Lung (tissue), 12 donors: ENCODE data around the gene DPH2. TPM values are rescaled to one million over a fixed set of nuclear protein-coding genes. Genes with fewer than 3 reads are reported as not detected.

Experiments used
- ATAC-seq: fragments of 200-7000 bp; cut with Tn5 transposase; one replicate; pipeline ENCODE4 v1.9.1; 2020; ENCODE audit warnings: moderate number of reproducible peaks; ENCODE audit not compliant: insufficient read depth, low FRiP score
- DNase-seq, 3 donors: peaks; one replicate each; pipeline ENCODE4 v3.0.0-alpha.2; 2013 to 2017
- H3K27ac ChIP-seq, 2 donors: one replicate each; pipeline ENCODE4 v1.5.1; 2013; ENCODE audit warnings: mild to moderate bottlenecking in 2 of 2, moderate library complexity in 2 of 2, control low read depth in 1 of 2, inconsistent platforms in 1 of 2, low read depth in 1 of 2, low read length in 1 of 2
- H3K27me3 ChIP-seq, 3 donors: one replicate each; pipeline ENCODE4 v1.5.1; 2013; ENCODE audit warnings: low read length in 2 of 3; ENCODE audit not compliant: control insufficient read depth in 3 of 3, insufficient read depth in 3 of 3
- H3K36me3 ChIP-seq, 4 donors: one replicate each; pipeline ENCODE4 v1.5.1; 2013; ENCODE audit warnings: low read length in 4 of 4, mild to moderate bottlenecking in 1 of 4, moderate library complexity in 1 of 4; ENCODE audit not compliant: control insufficient read depth in 4 of 4, insufficient read depth in 4 of 4
- H3K4me1 ChIP-seq, 5 donors: one replicate each; pipeline ENCODE4 v1.5.1; 2013; ENCODE audit warnings: low read length in 5 of 5, mild to moderate bottlenecking in 2 of 5, moderate library complexity in 1 of 5; ENCODE audit not compliant: control insufficient read depth in 5 of 5, insufficient read depth in 5 of 5
- H3K4me3 ChIP-seq: one replicate; pipeline ENCODE4 v1.5.1; 2013; ENCODE audit warnings: mild to moderate bottlenecking, control low read depth, moderate library complexity
- H3K9ac ChIP-seq, 2 donors: one replicate each; pipeline ENCODE4 v1.5.1; 2013; ENCODE audit warnings: low read length in 2 of 2, control low read depth in 1 of 2; ENCODE audit not compliant: insufficient read depth in 1 of 2
- H3K9me3 ChIP-seq, 4 donors: one replicate each; pipeline ENCODE4 v1.5.1; 2013; ENCODE audit warnings: low read length in 3 of 4, mild to moderate bottlenecking in 1 of 4, moderate library complexity in 1 of 4; ENCODE audit not compliant: control insufficient read depth in 4 of 4, insufficient read depth in 3 of 4
- WGBS, 2 donors: extraction: QIAGEN DNeasy Blood & Tissue Kit; methylation state at CpG; one replicate each; pipeline ENCODE4 v1.1.7; 2013; 5-methylcytosine and 5-hydroxymethylcytosine counted together
- polyA plus RNA-seq, 2 donors: library from polyadenylated mRNA; stranded (reverse); fragments of 200-250 nt; gene quantifications; one replicate each; pipeline ENCODE4 v1.2.1, GENCODE V29; 2013
- total RNA-seq, 2 donors: library from RNA; depleted of rRNA in 1 of 2; stranded (reverse); fragments of >200 nt in 1 of 2; gene quantifications; one replicate each; pipeline ENCODE4 v1.2.1, GENCODE V29; 2014 to 2021
- TF ChIP-seq, protein P1 (sequence below): IDR thresholded peaks from 2 replicates; pipeline ENCODE4 v1.5.1; 2012; ENCODE audit warnings: mild to moderate bottlenecking; ENCODE audit errors: control extremely low read depth, extremely low read depth
- donor health status: control.
- donor health status: control.
- donor health status: Bipolar disorder and iron deficiency.
- donor health status: healthy.
- donor health status: DM: yes; HTN: yes; CAD: no.

Gene DPH2
- total and polyA plus RNA-seq, 4 donors: 11.6 to 28.5 (median 21.3) TPM

DNA sequence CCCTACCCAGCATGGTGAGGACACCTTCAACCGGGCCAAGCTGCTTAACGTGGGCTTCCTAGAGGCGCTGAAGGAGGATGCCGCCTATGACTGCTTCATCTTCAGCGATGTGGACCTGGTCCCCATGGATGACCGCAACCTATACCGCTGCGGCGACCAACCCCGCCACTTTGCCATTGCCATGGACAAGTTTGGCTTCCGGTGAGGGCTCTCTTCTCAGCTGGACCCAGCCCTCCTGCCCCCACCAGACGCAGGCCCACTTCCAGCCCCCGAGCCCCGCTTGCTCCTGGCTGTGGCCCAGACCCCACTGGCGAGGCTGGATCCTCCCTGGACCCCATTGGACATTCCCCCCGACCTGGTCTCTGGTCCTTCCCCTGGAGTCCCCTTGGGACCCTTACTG is 15.0 kb downstream of the DPH2 start:
- Histone ChIP-seq H3K27me3 (no peaks in the 10 kb centered on the region), H3K9me3 (no peaks in the 10 kb centered on the region), H3K36me3 (peaks cover 2 to 6% (median 5%) of the 10 kb centered on the region in 4 donors), H3K4me1 (peaks cover 0 to 13% (median 2%) of the 10 kb centered on the region in 5 donors), H3K9ac (no peak overlapping the region), H3K4me3 (no peak overlapping the region), H3K27ac (no peak overlapping the region)
- ATAC-seq (no peak), DNase-seq (no peak)
- 96 to 97% methylated on average over 16 of the region's 16 CpGs for WGBS, 2 donors
- TF ChIP-seq, protein P1, sequence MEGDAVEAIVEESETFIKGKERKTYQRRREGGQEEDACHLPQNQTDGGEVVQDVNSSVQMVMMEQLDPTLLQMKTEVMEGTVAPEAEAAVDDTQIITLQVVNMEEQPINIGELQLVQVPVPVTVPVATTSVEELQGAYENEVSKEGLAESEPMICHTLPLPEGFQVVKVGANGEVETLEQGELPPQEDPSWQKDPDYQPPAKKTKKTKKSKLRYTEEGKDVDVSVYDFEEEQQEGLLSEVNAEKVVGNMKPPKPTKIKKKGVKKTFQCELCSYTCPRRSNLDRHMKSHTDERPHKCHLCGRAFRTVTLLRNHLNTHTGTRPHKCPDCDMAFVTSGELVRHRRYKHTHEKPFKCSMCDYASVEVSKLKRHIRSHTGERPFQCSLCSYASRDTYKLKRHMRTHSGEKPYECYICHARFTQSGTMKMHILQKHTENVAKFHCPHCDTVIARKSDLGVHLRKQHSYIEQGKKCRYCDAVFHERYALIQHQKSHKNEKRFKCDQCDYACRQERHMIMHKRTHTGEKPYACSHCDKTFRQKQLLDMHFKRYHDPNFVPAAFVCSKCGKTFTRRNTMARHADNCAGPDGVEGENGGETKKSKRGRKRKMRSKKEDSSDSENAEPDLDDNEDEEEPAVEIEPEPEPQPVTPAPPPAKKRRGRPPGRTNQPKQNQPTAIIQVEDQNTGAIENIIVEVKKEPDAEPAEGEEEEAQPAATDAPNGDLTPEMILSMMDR: no peak

DNA sequence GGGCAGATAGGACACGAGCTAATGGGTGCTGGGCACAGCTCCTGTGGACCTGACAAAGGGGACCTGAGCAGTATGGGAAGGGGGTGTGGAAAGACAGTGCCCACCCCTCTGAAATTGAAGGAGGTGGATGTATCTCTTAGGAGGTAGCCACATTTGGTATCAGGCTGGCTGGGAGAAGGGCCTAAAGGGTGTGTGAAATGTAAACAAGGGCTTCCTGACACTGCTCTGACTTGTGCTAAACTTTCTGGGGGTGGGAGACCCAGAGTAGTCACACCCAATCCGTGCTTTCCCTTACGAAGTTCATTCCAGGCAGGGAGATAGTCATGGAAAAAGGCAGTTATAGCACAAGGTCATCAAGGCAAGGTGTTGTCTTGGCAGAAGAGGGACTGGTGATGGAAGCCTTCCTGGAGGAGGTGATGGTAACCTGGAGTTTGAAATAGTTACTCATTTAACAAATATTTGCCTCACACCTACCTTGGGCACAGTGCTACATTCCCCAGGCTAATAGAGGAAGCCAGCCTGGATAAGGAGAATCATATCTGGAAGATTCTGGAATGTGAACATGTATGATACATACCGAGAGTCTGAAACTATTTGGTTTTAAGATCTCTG is 16.3 kb downstream of the DPH2 start:
- H3K4me3 ChIP-seq: no peak overlapping the region
- DNase-seq (no peak), ATAC-seq (no peak)
- no peaks in the 10 kb centered on the region for H3K27me3 ChIP-seq
- TF ChIP-seq, protein P1: no peak
- WGBS, 2 donors: 78 to 84% methylated on average over 4 of the region's 4 CpGs
- H3K36me3 ChIP-seq: peaks cover 2 to 6% (median 5%) of the 10 kb centered on the region in 4 donors
- H3K9me3 ChIP-seq: no peaks in the 10 kb centered on the region
- no peak overlapping the region for H3K27ac ChIP-seq
- peaks cover 0 to 7% (median 4%) of the 10 kb centered on the region in 5 donors for H3K4me1 ChIP-seq
- no peak overlapping the region for H3K9ac ChIP-seq

DNA sequence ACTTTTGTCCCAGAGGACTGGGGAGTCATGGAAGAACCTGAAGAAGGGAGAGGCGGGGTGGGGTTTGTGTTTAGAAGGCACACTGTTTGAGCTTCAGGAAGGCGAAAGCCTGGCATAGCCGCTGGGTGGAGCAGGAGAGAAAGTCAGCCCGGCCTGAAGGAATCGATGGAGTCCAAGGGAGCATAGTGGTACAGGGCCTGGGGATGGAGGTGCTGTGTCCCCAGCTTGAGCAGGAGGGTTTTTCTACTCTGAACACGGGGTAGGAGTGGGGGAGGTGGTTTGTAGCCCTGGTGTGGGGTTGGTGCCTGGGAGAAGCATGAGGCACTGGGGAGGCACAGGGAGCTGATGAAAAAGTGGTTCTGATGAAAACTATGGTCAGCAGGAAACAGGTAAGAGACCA is 16.9 kb downstream of the DPH2 start:
- 77 to 78% methylated on average over 6 of the region's 6 CpGs for WGBS, 2 donors
- Histone ChIP-seq H3K27ac (no peak overlapping the region), H3K27me3 (no peaks in the 10 kb centered on the region), H3K9ac (no peak overlapping the region), H3K4me3 (no peak overlapping the region), H3K36me3 (peaks cover 2 to 6% (median 5%) of the 10 kb centered on the region in 4 donors), H3K4me1 (peaks cover 0 to 7% (median 4%) of the 10 kb centered on the region in 5 donors), H3K9me3 (no peaks in the 10 kb centered on the region)
- TF ChIP-seq, protein P1: no peak
- ATAC-seq: no peak
- DNase-seq: no peak
